T-helper 1 cell (primary cell): ENCODE data around the gene KCNAB3.

ENCODE experiments used
- DNase-seq, 5 donors: peaks; one replicate each; pipeline ENCODE4 v3.0.0-alpha.2; 2012 to 2020

Gene KCNAB3

GRCh38 chr17:7940034-7940433 lies 10.4 kb upstream of the KCNAB3 start:
- no peak for DNase-seq

- DNase-seq, result no peak
These were observed 6.2 kb upstream of the KCNAB3 start for GRCh38 chr17:7935859-7936258.

- peak in 1 of 5 donors; percentile 43 for DNase-seq
These were observed 3.3 kb upstream of the KCNAB3 start for GRCh38 chr17:7932949-7933348.

- DNase-seq, result no peak
These were observed 2.8 kb upstream of the KCNAB3 start for GRCh38 chr17:7932483-7932891.

GRCh38 chr17:7931709-7932482 lies 2.2 kb upstream of the KCNAB3 start, which contains the start of the genes CNTROB and TRAPPC1:
TSS of gene CNTROB (plus strand) at chr17:7932206. CDS start at chr17:7933080, 874 bp downstream.
TSS of gene TRAPPC1 (minus strand) at chr17:7931946. CDS start at chr17:7931829, 117 bp downstream.
- peak; percentile 99 to 100 (median 99) for DNase-seq

GRCh38 chr17:7930841-7931631 lies 1.4 kb upstream of the KCNAB3 start:
- no peak for DNase-seq

- DNase-seq, result no peak
These were observed 2.1 kb downstream of the KCNAB3 start for GRCh38 chr17:7927596-7927995.

- peak; percentile 67 to 82 (median 75) for DNase-seq
These were observed 6.6 kb downstream of the KCNAB3 start for GRCh38 chr17:7922845-7923628.

- no peak for DNase-seq
These were observed 7.3 kb downstream of the KCNAB3 start for GRCh38 chr17:7922269-7922844.

- DNase-seq, result no peak
These were observed 12.8 kb downstream of the KCNAB3 start for GRCh38 chr17:7916808-7917207.

- peak in 1 of 5 donors; percentile 21 for DNase-seq
These were observed 13.3 kb downstream of the KCNAB3 start for GRCh38 chr17:7916385-7916682.

GRCh38 chr17:7915611-7916384 lies 13.9 kb downstream of the KCNAB3 start, which contains the start of gene RNF227:
TSS of gene RNF227 (minus strand) at chr17:7916289. CDS start at chr17:7916195, 94 bp downstream.
- peak; percentile 74 to 86 (median 77) for DNase-seq

GRCh38 chr17:7915179-7915610 lies 14.5 kb downstream of the KCNAB3 start:
- DNase-seq, result no peak

- peak in 4 of 5 donors; percentile 20 to 82 (median 48) for DNase-seq
These were observed 16.6 kb downstream of the KCNAB3 start for GRCh38 chr17:7912927-7913524.

GRCh38 chr17:7911116-7911515 lies 18.5 kb downstream of the KCNAB3 start:
- DNase-seq, result no peak

- DNase-seq, result no peak
These were observed 18.9 kb downstream of the KCNAB3 start for GRCh38 chr17:7910711-7911110.

- DNase-seq, result no peak
These were observed 19.4 kb downstream of the KCNAB3 start for GRCh38 chr17:7910281-7910680.

GRCh38 chr17:7909089-7909488 lies 20.6 kb downstream of the KCNAB3 start:
- no peak for DNase-seq

- no peak for DNase-seq
These were observed 26.2 kb downstream of the KCNAB3 start for GRCh38 chr17:7903154-7904103.

- DNase-seq, result no peak
These were observed 31.9 kb downstream of the KCNAB3 start for GRCh38 chr17:7897773-7898172.
